ENCODE results near the gene SOX5.

The SOX5 gene

GRCh38 chr12:23949348-23950209 lies at the start of gene SOX5:
Gene SOX5 (minus strand): TSS chr12:23949670. CDS start chr12:23949601, 69 bp downstream.
- Mint-ChIP-seq H3K36me3 (ENCODE audit: low read depth) (no peaks in the 10 kb centered on the region), H3K4me3 (no peak within 1 kb of the TSS), H3K4me1 (no peaks in the 10 kb centered on the region), H3K9me3 (no peaks in the 10 kb centered on the region), H3K27me3 (ENCODE audit: low read depth) (peaks cover 14% of the 10 kb centered on the region), H3K27ac (no peak within 1 kb of the TSS)
- TF ChIP-seq, protein P1, sequence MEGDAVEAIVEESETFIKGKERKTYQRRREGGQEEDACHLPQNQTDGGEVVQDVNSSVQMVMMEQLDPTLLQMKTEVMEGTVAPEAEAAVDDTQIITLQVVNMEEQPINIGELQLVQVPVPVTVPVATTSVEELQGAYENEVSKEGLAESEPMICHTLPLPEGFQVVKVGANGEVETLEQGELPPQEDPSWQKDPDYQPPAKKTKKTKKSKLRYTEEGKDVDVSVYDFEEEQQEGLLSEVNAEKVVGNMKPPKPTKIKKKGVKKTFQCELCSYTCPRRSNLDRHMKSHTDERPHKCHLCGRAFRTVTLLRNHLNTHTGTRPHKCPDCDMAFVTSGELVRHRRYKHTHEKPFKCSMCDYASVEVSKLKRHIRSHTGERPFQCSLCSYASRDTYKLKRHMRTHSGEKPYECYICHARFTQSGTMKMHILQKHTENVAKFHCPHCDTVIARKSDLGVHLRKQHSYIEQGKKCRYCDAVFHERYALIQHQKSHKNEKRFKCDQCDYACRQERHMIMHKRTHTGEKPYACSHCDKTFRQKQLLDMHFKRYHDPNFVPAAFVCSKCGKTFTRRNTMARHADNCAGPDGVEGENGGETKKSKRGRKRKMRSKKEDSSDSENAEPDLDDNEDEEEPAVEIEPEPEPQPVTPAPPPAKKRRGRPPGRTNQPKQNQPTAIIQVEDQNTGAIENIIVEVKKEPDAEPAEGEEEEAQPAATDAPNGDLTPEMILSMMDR (IDR thresholded peaks at IDR 0.05; ENCODE audit: unreplicated experiment in 3 of 3): no peak

GRCh38 chr12:23987046-23987445 lies 37.6 kb upstream of the SOX5 start:
- Mint-ChIP-seq H3K27ac (no peak overlapping the region), H3K4me1 (no peaks in the 10 kb centered on the region), H3K9me3 (no peaks in the 10 kb centered on the region), H3K36me3 (ENCODE audit: low read depth) (no peaks in the 10 kb centered on the region), H3K27me3 (ENCODE audit: low read depth) (no peaks in the 10 kb centered on the region), H3K4me3 (no peak overlapping the region)
- TF ChIP-seq, protein P1 (IDR thresholded peaks at IDR 0.05; ENCODE audit: unreplicated experiment in 3 of 3): no peak

- Mint-ChIP-seq H3K4me3 (no peak overlapping the region), H3K27me3 (ENCODE audit: low read depth) (no peaks in the 10 kb centered on the region), H3K27ac (no peak overlapping the region), H3K36me3 (ENCODE audit: low read depth) (no peaks in the 10 kb centered on the region), H3K4me1 (no peaks in the 10 kb centered on the region), H3K9me3 (no peaks in the 10 kb centered on the region)
- TF ChIP-seq, protein P1 (IDR thresholded peaks at IDR 0.05; ENCODE audit: unreplicated experiment in 3 of 3): no peak
Measured at GRCh38 chr12:23980826-23981225, 31.4 kb upstream of the SOX5 start.

GRCh38 chr12:23964812-23965211 lies 15.3 kb upstream of the SOX5 start:
- TF ChIP-seq, protein P1 (IDR thresholded peaks at IDR 0.05; ENCODE audit: unreplicated experiment in 3 of 3): no peak
- Mint-ChIP-seq H3K4me3 (no peak overlapping the region), H3K36me3 (ENCODE audit: low read depth) (no peaks in the 10 kb centered on the region), H3K4me1 (no peaks in the 10 kb centered on the region), H3K9me3 (no peaks in the 10 kb centered on the region), H3K27me3 (ENCODE audit: low read depth) (no peaks in the 10 kb centered on the region), H3K27ac (no peak overlapping the region)

- H3K4me1 Mint-ChIP-seq: no peaks in the 10 kb centered on the region
- no peaks in the 10 kb centered on the region for H3K27me3 Mint-ChIP-seq (ENCODE audit: low read depth)
- TF ChIP-seq, protein P1 (IDR thresholded peaks at IDR 0.05; ENCODE audit: unreplicated experiment in 3 of 3): no peak
- H3K9me3 Mint-ChIP-seq: no peaks in the 10 kb centered on the region
- no peak overlapping the region for H3K4me3 Mint-ChIP-seq
- no peak overlapping the region for H3K27ac Mint-ChIP-seq
- H3K36me3 Mint-ChIP-seq (ENCODE audit: low read depth): no peaks in the 10 kb centered on the region
Measured at GRCh38 chr12:23959826-23960225, 10.4 kb upstream of the SOX5 start.

- TF ChIP-seq, protein P1 (IDR thresholded peaks at IDR 0.05; ENCODE audit: unreplicated experiment in 3 of 3): no peak
- H3K36me3 Mint-ChIP-seq (ENCODE audit: low read depth): no peaks in the 10 kb centered on the region
- H3K27me3 Mint-ChIP-seq (ENCODE audit: low read depth): peaks cover 4% of the 10 kb centered on the region
- no peak overlapping the region for H3K4me3 Mint-ChIP-seq
- H3K4me1 Mint-ChIP-seq: no peaks in the 10 kb centered on the region
- H3K9me3 Mint-ChIP-seq: no peaks in the 10 kb centered on the region
- H3K27ac Mint-ChIP-seq: no peak overlapping the region
Measured at GRCh38 chr12:23954332-23954731, 4.9 kb upstream of the SOX5 start.
